NCI-H2081 treated with DMSO at 0.1 percent for 48 hours (cell line): ENCODE data around the gene POLR2B.
"Not testable (repeated sequence)": the region's sequence is repeated elsewhere in the genome, so short reads cannot be mapped to it uniquely, and the experiment has no call there.

Experiments used
- DNase-seq: peaks from one replicate; lab custom pipeline; 2025; lab: John Stamatoyannopoulos, UW

The POLR2B gene

GRCh38 chr4:56986952-56987351, 8.3 kb downstream of the POLR2B start:
- DNase-seq = no peak

- DNase-seq = no peak
Measured at GRCh38 chr4:56990109-56990905, 11.6 kb downstream of the POLR2B start.

GRCh38 chr4:56995525-56995924, 16.8 kb downstream of the POLR2B start:
- no peak for DNase-seq

- no peak for DNase-seq
Measured at GRCh38 chr4:56999751-57000150, 21.1 kb downstream of the POLR2B start.

- no peak for DNase-seq
Measured at GRCh38 chr4:57013543-57014120, 34.9 kb downstream of the POLR2B start.

DNA sequence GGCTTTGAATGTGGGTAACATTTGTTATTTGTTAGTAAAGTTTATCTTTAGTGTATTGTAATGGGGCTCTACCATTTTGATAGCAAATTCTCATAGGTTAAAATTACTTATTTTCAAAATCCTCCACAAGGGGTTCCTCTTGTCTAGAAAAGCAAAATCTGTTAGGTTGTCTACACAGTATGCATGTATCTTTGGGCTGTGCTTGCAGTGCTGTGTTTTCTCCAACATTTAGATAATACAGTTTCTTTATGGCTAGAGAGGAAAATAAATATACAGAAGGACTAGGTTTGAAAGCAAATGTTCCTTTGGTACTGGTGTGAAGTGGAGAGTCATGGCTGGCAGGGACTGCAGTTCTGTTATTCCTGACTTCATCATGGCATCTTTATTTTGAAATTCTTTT, 40.3 kb downstream of the POLR2B start:
- DNase-seq = no peak

DNA sequence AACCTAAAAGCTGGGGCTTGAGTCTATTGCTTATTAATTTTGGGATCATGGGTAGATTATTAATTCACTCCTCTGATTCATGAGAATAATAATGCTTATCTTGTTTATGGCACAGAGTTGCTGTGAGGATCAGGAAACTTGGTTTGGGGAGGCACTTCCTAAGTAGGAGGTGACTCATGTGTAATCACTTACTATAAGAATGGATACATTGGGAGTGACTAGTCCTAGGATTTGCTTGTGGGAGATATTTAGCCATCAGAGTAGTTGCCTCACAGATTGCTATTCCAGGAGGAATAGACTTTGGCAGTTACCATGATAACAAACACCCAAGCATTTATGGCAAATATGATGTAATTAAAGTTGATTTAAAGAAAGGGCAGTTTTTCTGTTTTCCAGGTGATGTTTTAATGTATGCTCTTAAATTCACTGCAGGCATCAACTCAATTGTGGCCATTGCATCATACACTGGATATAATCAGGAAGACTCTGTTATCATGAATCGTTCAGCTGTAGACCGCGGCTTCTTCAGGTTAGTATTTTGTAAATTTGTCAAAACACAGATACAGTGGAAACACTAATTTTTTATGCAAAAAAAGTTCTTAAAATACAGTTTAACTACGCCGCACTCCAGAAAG, 41.9 kb downstream of the POLR2B start:
- no peak for DNase-seq

DNA sequence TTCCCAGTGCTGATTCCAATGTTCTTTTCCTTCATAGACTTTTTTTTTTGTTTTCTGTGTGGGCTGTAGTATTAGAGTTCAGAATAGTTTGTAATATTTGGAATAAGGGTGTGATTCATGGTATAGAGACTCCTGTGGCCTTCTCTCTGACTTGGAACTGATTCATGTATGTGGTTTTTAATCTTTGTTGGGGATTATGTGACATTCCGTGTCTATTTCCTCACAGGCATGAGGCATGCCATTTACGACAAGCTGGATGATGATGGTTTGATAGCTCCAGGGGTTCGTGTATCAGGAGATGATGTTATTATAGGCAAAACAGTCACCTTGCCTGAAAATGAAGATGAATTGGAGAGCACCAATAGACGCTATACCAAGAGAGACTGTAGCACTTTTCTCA, 44.4 kb downstream of the POLR2B start:
- no peak for DNase-seq

GRCh38 chr4:57034520-57034919, 55.8 kb downstream of the POLR2B start:
- DNase-seq = no peak

DNA sequence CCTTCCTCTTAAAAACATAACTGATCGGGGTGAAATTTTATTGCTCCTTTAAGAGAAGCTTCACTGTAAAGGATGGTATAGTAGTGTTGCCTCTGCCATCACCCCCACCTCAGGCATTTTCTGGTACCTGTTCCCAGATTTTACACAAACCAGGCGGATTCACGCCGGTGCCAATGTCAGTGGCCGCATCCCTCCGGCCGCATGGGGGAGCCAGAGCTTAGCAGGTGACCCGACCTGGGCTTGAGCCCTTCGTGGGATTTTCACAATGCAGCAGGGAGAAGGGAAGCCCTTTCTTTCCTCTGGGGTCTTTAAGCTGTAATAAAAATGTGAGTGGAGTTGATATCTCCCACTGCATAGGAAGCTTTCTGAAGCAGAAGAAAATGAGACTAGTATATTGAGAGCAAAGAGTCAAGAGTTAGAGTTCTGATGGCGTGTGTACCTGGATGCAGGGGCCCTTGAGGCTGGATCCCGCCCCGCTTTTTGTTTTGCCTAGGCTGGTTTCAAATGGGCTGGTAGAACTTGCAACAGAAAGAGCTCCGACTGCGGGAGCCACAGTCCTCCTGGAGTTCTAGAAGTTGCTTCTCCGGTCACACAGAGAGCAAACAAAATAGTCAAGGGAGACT, 59.4 kb downstream of the POLR2B start:
- no peak for DNase-seq

DNA sequence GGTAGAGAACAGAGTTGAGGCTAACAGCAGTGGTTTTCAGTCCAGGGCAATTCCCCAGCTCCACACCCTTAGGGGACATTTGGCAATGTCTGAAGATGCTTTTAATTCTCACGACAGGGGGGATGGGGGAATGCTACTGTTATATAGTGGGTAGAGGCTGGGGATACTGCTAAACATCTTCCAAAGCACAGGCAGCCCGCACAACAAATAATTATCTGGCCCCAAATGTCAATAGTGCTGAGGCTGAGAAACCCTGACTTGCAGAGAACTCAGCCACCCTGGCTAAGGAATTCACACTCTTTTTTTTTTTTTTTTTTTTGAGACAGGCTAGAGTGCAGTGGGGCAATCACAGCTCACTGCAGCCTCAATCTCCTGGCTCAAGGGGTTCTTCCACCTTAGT, 60.6 kb downstream of the POLR2B start:
- no peak for DNase-seq

DNA sequence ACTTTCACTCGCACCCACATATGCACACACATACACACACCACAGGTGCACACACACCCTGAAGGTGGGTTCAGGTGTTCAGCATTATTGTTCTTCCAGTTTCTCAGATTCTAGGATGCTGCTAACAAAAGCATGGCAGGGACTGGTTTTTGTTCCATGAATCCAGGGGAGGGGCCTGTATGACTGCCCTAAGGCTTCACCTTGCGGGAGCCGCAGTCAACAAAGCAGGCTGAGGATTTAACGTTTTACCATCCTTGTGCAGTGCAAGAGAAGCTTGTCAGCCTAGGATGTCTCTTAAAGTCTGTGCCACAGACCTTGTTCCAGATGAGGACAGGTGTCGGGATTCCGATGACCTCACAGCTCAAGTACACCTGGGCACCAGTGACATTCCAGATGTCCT, 61.8 kb downstream of the POLR2B start:
- no peak for DNase-seq

- DNase-seq = no peak
Measured at GRCh38 chr4:57041020-57041419, 62.3 kb downstream of the POLR2B start.

GRCh38 chr4:57042711-57043169, 64.0 kb downstream of the POLR2B start:
- DNase-seq = no peak

DNA sequence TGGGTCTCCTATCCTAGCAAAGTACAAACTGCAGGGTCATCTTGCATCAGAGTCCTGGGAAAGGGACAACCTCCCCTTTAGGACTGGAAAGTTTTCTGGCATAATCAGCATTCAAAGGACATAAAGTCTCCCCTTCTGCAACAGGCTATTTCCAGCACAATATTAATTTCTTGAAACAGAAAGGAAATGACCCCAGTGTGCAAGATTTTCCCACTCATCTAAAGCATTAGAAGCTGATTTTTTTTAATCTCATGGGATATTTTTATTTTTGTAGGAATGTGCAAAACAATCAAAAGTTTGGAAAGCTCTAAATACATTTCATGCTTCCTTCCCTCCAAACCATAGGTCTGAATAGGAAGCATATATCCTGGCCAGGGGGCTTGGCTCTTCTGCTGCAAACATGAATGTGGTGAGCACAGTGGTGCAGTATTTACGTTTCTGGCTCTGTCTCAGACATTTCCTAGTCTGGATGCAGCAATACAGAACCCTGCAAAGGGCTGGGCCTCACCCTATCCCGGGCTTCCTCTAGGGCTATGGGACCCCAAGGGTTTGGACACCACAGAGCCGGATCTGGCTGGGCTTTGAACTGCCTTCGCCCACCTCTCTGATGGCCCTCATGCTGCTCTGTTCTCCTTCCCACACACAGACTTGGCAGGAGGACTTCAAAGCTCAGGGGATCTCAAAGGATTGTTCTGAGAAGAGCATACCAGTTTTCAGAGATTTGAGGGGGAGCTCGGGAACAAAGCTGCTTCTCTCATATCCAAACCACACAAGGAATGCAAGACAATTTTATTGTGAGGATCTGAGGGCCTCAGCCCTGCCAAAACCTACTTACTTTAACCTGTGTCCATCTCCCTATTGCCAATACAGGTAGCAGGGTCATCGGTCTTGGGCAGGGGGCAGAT, 64.9 kb downstream of the POLR2B start:
- DNase-seq = no peak

DNA sequence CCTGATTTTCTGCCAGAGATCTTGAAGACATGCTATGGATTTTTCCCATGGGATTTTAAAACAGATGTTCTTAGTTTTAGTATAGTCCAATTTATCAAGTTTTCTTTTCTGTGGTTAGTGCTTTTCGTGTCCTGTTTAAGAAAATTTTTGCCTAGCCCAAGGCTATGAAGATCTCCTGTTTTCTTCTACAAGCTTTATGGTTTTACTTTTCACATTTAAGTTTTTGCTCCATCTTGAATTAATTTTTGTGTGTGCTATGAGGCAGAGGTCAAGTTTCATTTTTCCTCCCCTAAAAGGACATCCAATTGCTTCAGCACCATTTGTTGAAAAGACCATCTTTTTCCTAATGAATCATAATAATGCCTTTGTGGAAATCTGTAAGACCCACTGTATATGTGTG, 65.6 kb downstream of the POLR2B start:
- no peak for DNase-seq

- no peak for DNase-seq
Measured at GRCh38 chr4:57044996-57045395, 66.3 kb downstream of the POLR2B start.

DNA sequence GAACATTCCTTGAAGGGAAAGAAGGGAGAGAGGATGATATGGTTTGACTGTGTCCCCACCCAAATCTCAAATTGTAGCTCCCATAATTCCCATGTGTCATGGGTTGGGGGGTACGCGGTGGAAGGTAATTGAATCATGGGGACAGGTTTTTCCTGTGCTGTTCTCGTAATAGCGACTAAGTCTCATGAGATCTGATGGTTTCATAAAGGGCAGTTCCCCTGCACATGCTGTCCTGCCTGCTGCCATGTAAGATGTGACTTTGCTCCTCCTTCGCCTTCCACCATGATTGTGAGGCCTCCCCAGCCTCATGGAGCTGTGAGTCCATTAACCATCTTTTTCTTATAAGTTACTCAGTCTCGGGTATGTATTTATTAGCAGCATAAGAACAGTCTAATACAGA, 68.3 kb downstream of the POLR2B start:
- DNase-seq = not testable (repeated sequence)

- no peak for DNase-seq
Measured at GRCh38 chr4:57048590-57049304, 70.1 kb downstream of the POLR2B start.

- no peak for DNase-seq
Measured at GRCh38 chr4:57051095-57051494, 72.4 kb downstream of the POLR2B start.

GRCh38 chr4:57051524-57051923, 72.8 kb downstream of the POLR2B start:
- DNase-seq = no peak
